ENCODE data around the gene CNPY1. TPM values are rescaled to one million over a fixed set of nuclear protein-coding genes. Genes with fewer than 3 reads are reported as not detected.

CNPY1 gene
- polyA plus RNA-seq, 1 donor from 2014 or later = 0.36 TPM

DNA sequence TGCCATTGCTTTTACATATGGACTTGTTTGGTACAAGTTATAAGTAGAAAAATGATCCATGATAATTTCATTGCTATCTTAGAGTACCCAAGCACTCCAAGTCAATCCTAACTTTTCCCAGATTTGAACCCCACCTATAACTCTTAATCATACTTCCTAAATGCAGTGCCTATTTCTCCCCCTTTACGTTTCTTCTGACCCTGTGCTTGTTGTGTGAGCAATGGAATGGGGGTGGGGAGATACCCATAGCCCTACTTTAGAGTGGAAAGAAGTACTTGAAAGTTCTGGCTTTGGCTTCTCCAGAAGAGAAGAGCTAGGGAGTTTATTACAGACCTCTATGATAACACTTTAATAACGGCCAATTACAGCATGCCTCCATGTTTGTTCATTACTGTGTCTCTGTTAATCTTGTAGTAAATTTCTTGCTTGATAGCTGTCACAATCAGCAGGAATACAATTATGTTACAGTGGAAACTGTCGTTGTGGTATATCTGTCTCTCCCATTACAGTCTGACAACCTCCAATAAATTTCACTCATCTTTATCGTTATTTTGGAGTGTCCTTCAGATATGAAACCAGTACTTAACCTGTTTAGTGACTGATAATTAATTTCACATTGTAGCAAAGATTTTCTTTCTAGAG, 34.0 kb downstream of the CNPY1 start:
- Histone ChIP-seq H3K9me2 (ENCODE audit: insufficient read depth, low read length) (no peaks in the 10 kb centered on the region), H3F3A (ENCODE audit: insufficient read depth, low read length, poor library complexity, severe bottlenecking) (no peaks in the 10 kb centered on the region), H3K36me3 (ENCODE audit: insufficient read depth, low read length) (no peaks in the 10 kb centered on the region), H3K4me2 (ENCODE audit: low read length) (no peak overlapping the region), H3K79me2 (replicated peaks; ENCODE audit: insufficient read depth, low read length) (no peaks in the 10 kb centered on the region), H4K20me1 (ENCODE audit: insufficient read depth) (no peaks in the 10 kb centered on the region), H3K9me3 (ENCODE audit: low read length) (no peaks in the 10 kb centered on the region), H3K27me3 (ENCODE audit: insufficient read depth, low read depth, low read length) (peaks cover 89% of the 10 kb centered on the region), H3K4me3 (ENCODE audit: low read length) (no peak overlapping the region), H3K27ac (ENCODE audit: low read length) (no peak overlapping the region), H3K9ac (ENCODE audit: low read length) (no peak overlapping the region), H2AFZ (ENCODE audit: low read depth, low read length) (no peak overlapping the region)
- no peak for TF ChIP-seq POLR2AphosphoS5 (IDR thresholded peaks at IDR 0.05)
- TF ChIP-seq SMC3 (conservative IDR thresholded peaks at IDR 0.05; ENCODE audit: poor library complexity) = no peak

DNA sequence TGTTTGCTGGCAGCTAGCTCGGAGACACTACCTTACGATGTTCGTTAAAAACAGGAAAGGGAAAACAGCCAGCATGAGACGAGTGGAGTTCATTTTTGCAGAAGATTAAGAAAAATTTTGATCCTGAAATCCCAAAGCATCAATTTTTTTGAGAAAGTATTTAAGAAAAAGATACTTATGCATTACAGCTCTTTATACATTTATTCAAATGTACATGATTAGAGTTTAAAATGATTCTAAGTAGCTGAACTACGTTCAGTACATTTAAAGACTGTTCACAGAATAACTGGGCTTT, 34.7 kb downstream of the CNPY1 start:
- H3K27ac ChIP-seq (ENCODE audit: low read length) = no peak overlapping the region

More for the DNA sequence above, 34.7 kb downstream of the CNPY1 start:
- Histone ChIP-seq H3F3A (ENCODE audit: insufficient read depth, low read length, poor library complexity, severe bottlenecking) (no peaks in the 10 kb centered on the region), H3K4me2 (ENCODE audit: low read length) (no peak overlapping the region), H3K79me2 (replicated peaks; ENCODE audit: insufficient read depth, low read length) (no peaks in the 10 kb centered on the region), H3K36me3 (ENCODE audit: insufficient read depth, low read length) (no peaks in the 10 kb centered on the region), H3K9me3 (ENCODE audit: low read length) (no peaks in the 10 kb centered on the region), H3K9me2 (ENCODE audit: insufficient read depth, low read length) (no peaks in the 10 kb centered on the region), H2AFZ (ENCODE audit: low read depth, low read length) (no peak overlapping the region), H3K9ac (ENCODE audit: low read length) (no peak overlapping the region), H3K4me3 (ENCODE audit: low read length) (no peak overlapping the region), H3K27me3 (ENCODE audit: insufficient read depth, low read depth, low read length) (peaks cover 96% of the 10 kb centered on the region), H4K20me1 (ENCODE audit: insufficient read depth) (no peaks in the 10 kb centered on the region)
- TF ChIP-seq, protein P1, sequence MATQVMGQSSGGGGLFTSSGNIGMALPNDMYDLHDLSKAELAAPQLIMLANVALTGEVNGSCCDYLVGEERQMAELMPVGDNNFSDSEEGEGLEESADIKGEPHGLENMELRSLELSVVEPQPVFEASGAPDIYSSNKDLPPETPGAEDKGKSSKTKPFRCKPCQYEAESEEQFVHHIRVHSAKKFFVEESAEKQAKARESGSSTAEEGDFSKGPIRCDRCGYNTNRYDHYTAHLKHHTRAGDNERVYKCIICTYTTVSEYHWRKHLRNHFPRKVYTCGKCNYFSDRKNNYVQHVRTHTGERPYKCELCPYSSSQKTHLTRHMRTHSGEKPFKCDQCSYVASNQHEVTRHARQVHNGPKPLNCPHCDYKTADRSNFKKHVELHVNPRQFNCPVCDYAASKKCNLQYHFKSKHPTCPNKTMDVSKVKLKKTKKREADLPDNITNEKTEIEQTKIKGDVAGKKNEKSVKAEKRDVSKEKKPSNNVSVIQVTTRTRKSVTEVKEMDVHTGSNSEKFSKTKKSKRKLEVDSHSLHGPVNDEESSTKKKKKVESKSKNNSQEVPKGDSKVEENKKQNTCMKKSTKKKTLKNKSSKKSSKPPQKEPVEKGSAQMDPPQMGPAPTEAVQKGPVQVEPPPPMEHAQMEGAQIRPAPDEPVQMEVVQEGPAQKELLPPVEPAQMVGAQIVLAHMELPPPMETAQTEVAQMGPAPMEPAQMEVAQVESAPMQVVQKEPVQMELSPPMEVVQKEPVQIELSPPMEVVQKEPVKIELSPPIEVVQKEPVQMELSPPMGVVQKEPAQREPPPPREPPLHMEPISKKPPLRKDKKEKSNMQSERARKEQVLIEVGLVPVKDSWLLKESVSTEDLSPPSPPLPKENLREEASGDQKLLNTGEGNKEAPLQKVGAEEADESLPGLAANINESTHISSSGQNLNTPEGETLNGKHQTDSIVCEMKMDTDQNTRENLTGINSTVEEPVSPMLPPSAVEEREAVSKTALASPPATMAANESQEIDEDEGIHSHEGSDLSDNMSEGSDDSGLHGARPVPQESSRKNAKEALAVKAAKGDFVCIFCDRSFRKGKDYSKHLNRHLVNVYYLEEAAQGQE (IDR thresholded peaks at IDR 0.05; ENCODE audit: borderline replicate concordance) = no peak
- TF ChIP-seq MXI1 (conservative IDR thresholded peaks at IDR 0.05; ENCODE audit: poor library complexity, severe bottlenecking) (no peak), TAF1 (IDR thresholded peaks at IDR 0.05; ENCODE audit: low read depth) (no peak), EZH2 (IDR thresholded peaks at IDR 0.05; ENCODE audit: borderline replicate concordance, insufficient read depth, low read length, poor library complexity, severe bottlenecking) (no peak), SMC3 (conservative IDR thresholded peaks at IDR 0.05; ENCODE audit: poor library complexity) (no peak), EP300 (conservative IDR thresholded peaks at IDR 0.05; ENCODE audit: poor library complexity, severe bottlenecking) (no peak), POLR2AphosphoS5 (IDR thresholded peaks at IDR 0.05) (no peak), RAD21 (conservative IDR thresholded peaks at IDR 0.05) (no peak)
- TF ChIP-seq, protein P2, sequence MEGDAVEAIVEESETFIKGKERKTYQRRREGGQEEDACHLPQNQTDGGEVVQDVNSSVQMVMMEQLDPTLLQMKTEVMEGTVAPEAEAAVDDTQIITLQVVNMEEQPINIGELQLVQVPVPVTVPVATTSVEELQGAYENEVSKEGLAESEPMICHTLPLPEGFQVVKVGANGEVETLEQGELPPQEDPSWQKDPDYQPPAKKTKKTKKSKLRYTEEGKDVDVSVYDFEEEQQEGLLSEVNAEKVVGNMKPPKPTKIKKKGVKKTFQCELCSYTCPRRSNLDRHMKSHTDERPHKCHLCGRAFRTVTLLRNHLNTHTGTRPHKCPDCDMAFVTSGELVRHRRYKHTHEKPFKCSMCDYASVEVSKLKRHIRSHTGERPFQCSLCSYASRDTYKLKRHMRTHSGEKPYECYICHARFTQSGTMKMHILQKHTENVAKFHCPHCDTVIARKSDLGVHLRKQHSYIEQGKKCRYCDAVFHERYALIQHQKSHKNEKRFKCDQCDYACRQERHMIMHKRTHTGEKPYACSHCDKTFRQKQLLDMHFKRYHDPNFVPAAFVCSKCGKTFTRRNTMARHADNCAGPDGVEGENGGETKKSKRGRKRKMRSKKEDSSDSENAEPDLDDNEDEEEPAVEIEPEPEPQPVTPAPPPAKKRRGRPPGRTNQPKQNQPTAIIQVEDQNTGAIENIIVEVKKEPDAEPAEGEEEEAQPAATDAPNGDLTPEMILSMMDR (IDR thresholded peaks at IDR 0.05; ENCODE audit: poor library complexity, severe bottlenecking) = no peak
